Measurements from ENCODE around the gene KRT77.
"Not testable (repeated sequence)": the region's sequence is repeated elsewhere in the genome, so short reads cannot be mapped to it uniquely, and the experiment has no call there.

Gene KRT77

GRCh38 chr12:52703424-52703823 lies at the start of gene KRT77:
Gene KRT77, minus strand, starts transcription at chr12:52703524. Its CDS starts 90 bp downstream, at chr12:52703434.
- no peak for DNase-seq (ENCODE audit: low read depth in 2 of 2)

- no peak for DNase-seq (ENCODE audit: low read depth in 2 of 2)
Observed at GRCh38 chr12:52752516-52752915, 49.2 kb upstream of the KRT77 start.

- DNase-seq (ENCODE audit: low read depth in 2 of 2), result no peak
Observed at GRCh38 chr12:52751795-52752194, 48.5 kb upstream of the KRT77 start.

GRCh38 chr12:52750532-52750931 lies 47.2 kb upstream of the KRT77 start:
- DNase-seq (ENCODE audit: low read depth in 2 of 2), result not testable (repeated sequence)

GRCh38 chr12:52749827-52750226 lies 46.5 kb upstream of the KRT77 start:
- no peak for DNase-seq (ENCODE audit: low read depth in 2 of 2)

DNA sequence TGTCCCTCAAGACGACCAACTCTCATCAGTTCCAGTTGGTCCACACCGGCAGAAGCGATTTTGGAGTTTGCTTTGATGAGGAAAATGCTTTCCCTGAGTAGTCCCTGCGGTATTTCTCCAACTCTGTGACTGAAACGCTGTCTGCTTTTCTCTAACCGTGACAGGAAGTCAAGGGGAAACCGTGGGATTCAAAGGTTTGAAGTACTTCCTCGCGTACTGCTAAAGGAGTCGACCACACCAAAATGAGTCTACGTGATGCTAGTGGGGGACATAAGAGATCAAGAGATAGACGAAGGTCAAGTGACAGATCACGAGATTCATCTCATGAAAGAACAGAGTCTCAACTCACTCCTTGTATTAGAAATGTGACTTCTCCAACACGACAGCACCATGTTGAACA lies 45.3 kb upstream of the KRT77 start:
- DNase-seq (ENCODE audit: low read depth in 2 of 2), result no peak

DNA sequence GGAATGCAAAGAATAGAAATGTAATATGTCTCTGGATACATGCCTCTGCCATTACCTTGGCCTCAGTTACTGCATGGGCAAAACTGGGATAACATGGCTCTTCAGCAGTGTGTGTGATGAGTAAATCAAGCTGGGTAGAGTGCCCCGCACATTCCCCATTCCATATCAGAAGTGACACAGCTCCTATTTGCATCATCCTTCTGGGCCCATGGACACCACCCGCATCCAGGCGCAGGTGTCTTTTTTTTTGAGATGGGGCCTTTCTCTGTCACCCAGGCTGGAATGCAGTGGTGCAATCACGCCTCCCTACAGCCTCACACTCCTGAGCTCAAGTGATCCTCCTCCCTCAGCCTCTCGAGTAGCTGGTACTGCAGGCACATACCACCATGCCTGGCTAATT lies 42.2 kb upstream of the KRT77 start:
- no peak for DNase-seq (ENCODE audit: low read depth in 2 of 2)

GRCh38 chr12:52744493-52745156 lies 41.3 kb upstream of the KRT77 start:
- no peak for DNase-seq (ENCODE audit: low read depth in 2 of 2)

- no peak for DNase-seq (ENCODE audit: low read depth in 2 of 2)
Observed at GRCh38 chr12:52742822-52743457, 39.6 kb upstream of the KRT77 start.

- DNase-seq (ENCODE audit: low read depth in 2 of 2), result no peak
Observed at GRCh38 chr12:52742196-52742580, 38.9 kb upstream of the KRT77 start.

DNA sequence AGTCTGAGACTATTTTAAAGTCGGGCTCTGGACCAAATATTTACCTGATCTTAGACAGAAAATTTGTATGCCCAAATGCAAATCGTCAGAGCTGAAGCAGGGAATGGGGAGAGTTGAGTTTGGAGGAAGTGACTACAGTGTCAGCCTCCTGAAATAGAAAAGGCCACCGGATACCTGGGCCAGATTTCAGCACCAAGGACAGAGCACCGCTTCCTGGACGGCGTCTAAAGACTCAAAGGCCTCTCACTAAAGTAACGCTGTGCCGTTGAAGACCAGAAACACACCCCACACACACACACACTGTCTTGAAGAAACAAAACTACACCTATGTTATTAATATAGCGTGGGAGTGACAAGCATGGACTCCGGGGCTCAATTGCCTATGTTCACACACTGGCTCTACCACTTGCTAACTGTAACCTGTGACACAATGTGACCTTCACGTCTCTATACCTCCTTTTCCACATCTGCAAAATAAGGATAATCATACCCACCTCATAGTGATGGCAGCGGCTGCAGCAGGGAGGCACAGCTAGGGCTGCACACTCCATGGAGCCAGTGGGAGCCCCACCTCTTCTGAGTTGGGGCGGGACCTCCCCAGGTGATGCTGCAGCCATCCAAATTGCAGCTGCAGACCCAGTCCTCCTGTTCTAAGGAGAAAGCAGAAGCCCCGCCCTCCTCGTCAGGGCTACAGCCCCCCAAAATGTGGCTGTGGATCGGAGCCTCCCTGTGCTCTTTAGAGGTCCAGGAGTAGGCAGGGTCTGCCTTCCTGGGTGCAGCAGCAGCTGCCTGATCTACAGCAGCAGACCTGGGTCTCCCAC lies 38.3 kb upstream of the KRT77 start:
- DNase-seq (ENCODE audit: low read depth in 2 of 2), result peak; percentile 20 to 38

GRCh38 chr12:52740584-52740983 lies 37.3 kb upstream of the KRT77 start:
- DNase-seq (ENCODE audit: low read depth in 2 of 2), result no peak

GRCh38 chr12:52739963-52740362 lies 36.6 kb upstream of the KRT77 start:
- DNase-seq (ENCODE audit: low read depth in 2 of 2), result no peak

- no peak for DNase-seq (ENCODE audit: low read depth in 2 of 2)
Observed at GRCh38 chr12:52735816-52736632, 32.7 kb upstream of the KRT77 start.

- no peak for DNase-seq (ENCODE audit: low read depth in 2 of 2)
Observed at GRCh38 chr12:52735106-52735505, 31.8 kb upstream of the KRT77 start.

DNA sequence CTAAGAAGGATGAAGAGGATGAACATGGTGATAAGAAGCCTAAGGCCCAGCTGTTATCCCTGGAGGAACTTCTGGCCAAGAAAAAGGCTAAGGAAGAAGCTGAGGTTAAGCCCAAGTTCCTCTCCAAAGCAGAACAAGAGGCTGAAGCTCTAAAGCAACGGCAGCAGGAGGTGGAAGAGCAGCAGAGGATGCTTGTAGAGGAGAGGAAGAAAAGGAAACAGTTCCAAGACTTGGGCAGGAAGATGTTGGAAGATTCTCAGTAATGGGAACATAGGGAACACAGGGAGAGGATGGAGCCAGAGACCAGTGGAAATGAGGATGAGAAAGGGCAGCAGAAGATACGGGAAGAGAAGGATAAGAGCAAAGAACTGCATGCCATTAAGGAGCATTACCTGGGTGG lies 27.5 kb upstream of the KRT77 start:
- DNase-seq (ENCODE audit: low read depth in 2 of 2), result no peak

DNA sequence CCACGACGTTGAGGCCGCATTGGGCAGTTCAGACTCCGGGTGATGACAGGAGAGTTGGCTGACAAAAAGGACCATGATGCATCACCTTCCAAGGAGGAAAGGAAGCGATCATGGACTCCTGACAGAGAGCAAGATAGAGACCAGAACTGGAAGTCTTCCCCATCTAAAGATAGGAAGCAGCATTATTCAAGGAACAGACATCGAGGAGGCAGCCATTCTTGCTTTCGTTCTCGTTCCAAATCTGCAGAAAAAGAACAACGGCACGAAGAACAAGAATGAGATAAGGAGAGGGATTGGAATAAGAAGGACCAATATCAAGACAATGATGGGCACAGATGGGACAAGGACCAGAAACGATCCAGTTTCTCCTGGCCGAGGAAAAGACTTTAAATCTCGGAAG lies 27.1 kb upstream of the KRT77 start:
- no peak for DNase-seq (ENCODE audit: low read depth in 2 of 2)

GRCh38 chr12:52729147-52729546 lies 25.8 kb upstream of the KRT77 start:
- no peak for DNase-seq (ENCODE audit: low read depth in 2 of 2)

DNA sequence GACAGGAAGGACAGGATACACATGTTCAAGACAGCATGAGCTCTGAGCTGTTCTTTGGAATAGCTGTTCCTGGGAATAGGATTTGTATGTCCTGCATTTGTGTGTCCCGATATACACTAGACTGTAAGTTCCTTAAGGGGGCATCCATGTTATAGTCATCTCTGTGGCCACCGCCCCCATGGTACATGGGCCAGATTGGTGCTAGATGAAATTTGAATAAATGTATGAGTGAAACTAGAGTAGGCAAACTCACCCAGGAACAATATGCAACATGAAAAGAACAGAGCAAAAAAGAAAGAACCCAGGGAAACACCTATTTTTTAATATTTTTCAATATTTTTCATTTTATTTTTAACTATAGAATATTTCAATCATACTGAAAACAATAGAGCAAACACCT lies 25.1 kb upstream of the KRT77 start:
- no peak for DNase-seq (ENCODE audit: low read depth in 2 of 2)

DNA sequence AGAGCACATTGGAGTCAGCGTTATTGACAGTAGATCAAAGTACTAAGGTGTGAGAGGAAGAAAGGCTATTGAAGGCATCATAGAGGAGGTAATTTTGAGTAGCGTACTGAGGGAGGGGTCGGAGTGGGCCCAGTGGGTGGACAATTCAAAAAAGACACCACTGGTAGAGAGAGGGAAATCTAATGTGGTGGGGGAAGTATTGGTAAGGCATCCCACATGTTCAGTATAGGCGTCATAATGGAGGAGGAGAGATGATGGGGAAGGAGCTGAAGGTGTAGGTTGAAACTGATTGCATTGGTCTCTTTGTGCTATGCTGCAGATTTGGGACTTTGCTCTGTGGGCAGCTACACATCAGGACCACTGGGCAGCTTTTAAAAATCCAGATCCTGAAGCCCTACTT lies 23.7 kb upstream of the KRT77 start:
- DNase-seq (ENCODE audit: low read depth in 2 of 2), result no peak

DNA sequence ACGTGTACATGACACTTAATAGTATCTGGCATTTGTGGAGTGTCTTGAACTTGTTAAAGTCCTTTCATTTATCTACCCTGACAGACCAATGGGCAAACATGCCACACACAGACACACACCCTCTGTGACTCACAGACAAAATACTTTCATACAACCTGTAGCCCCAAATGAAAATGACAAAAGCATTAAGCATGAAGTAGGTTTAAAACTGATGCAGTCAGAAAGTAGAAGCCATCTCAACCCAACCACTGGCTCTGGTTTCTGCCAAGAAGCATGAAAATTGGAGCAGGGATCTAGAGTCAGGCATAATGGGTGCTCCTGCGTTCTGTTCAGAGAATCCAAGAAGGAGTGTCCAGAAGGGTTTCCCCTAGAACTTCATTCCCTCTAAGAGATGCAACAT lies 23.1 kb upstream of the KRT77 start:
- no peak for DNase-seq (ENCODE audit: low read depth in 2 of 2)

- DNase-seq (ENCODE audit: low read depth in 2 of 2), result no peak
Observed at GRCh38 chr12:52724384-52724783, 21.1 kb upstream of the KRT77 start.
